ENCODE results near the gene ACOX3. TPM values are rescaled to one million over a fixed set of nuclear protein-coding genes. Genes with fewer than 3 reads are reported as not detected.
A peak's percentile ranks its signal among the peaks of the same experiment; 100 is the strongest.

Gene ACOX3
- total RNA-seq, 4 donors from 2014 or later: 19.0 to 32.9 (median 22.1) TPM

GRCh38 chr4:8412288-8412687, 28.2 kb downstream of the ACOX3 start:
- H3K27ac ChIP-seq: no peak overlapping the region
- H3K27me3 ChIP-seq: no peaks in the 10 kb centered on the region
- DNase-seq (no peak), ATAC-seq (no peak)
- in situ Hi-C loops (cut with MboI; ENCODE audit: low sequenced_read_pairs in 4 of 4) (no loop called here), intact Hi-C loops (cut with DNase I; ENCODE audit: low total_unique reads) (no loop called here)
- H3K36me3 ChIP-seq: peaks cover 0 to 47% of the 10 kb centered on the region in 2 donors
- TF ChIP-seq CTCF (IDR thresholded peaks at IDR 0.05 in 4 of 5, conservative IDR thresholded peaks at IDR 0.05 in 1 of 5) (no peak), POLR2A (IDR thresholded peaks at IDR 0.05) (no peak)
- no peak overlapping the region for H3K4me3 ChIP-seq
- no peaks in the 10 kb centered on the region for H3K4me1 ChIP-seq
- H3K9me3 ChIP-seq: no peaks in the 10 kb centered on the region

GRCh38 chr4:8411351-8412180, 29.0 kb downstream of the ACOX3 start:
- ATAC-seq (no peak), DNase-seq (no peak)
- intact Hi-C loops (cut with DNase I; ENCODE audit: low total_unique reads) (no loop called here), in situ Hi-C loops (cut with MboI; ENCODE audit: low sequenced_read_pairs in 4 of 4) (no loop called here)
- Histone ChIP-seq H3K4me1 (no peaks in the 10 kb centered on the region), H3K27ac (no peak overlapping the region), H3K4me3 (no peak overlapping the region), H3K36me3 (peaks cover 0 to 48% of the 10 kb centered on the region in 2 donors), H3K27me3 (no peaks in the 10 kb centered on the region), H3K9me3 (no peaks in the 10 kb centered on the region)
- no peak for TF ChIP-seq POLR2A (IDR thresholded peaks at IDR 0.05)
- TF ChIP-seq CTCF (IDR thresholded peaks at IDR 0.05 in 4 of 5, conservative IDR thresholded peaks at IDR 0.05 in 1 of 5): no peak

- Histone ChIP-seq H3K4me1 (no peaks in the 10 kb centered on the region), H3K9me3 (no peaks in the 10 kb centered on the region), H3K4me3 (no peak overlapping the region), H3K36me3 (peaks cover 0 to 51% of the 10 kb centered on the region in 2 donors), H3K27ac (no peak overlapping the region), H3K27me3 (no peaks in the 10 kb centered on the region)
- no peak for TF ChIP-seq POLR2A (IDR thresholded peaks at IDR 0.05)
- peak in 3 of 5 experiments; percentile 10 to 30 (median 21) for TF ChIP-seq CTCF (IDR thresholded peaks at IDR 0.05 in 4 of 5, conservative IDR thresholded peaks at IDR 0.05 in 1 of 5)
- ATAC-seq: peak; percentile 48 to 62
- DNase-seq: no peak
- intact Hi-C loops (cut with DNase I; ENCODE audit: low total_unique reads) (no loop called here), in situ Hi-C loops (cut with MboI; ENCODE audit: low sequenced_read_pairs in 4 of 4) (no loop called here)
Observed at GRCh38 chr4:8410641-8411271, 29.8 kb downstream of the ACOX3 start.

GRCh38 chr4:8410066-8410625, 30.4 kb downstream of the ACOX3 start:
- intact Hi-C loops (cut with DNase I; ENCODE audit: low total_unique reads) (no loop called here), in situ Hi-C loops (cut with MboI; ENCODE audit: low sequenced_read_pairs in 4 of 4) (no loop called here)
- no peak for TF ChIP-seq CTCF (IDR thresholded peaks at IDR 0.05 in 4 of 5, conservative IDR thresholded peaks at IDR 0.05 in 1 of 5)
- Histone ChIP-seq H3K9me3 (no peaks in the 10 kb centered on the region), H3K36me3 (peaks cover 0 to 51% of the 10 kb centered on the region in 2 donors), H3K27me3 (no peaks in the 10 kb centered on the region), H3K27ac (no peak overlapping the region), H3K4me1 (no peaks in the 10 kb centered on the region), H3K4me3 (no peak overlapping the region)
- DNase-seq: no peak
- ATAC-seq: no peak
